Caco-2 (cell line): Measurements from ENCODE around the gene BMX. TPM values are rescaled to one million over a fixed set of nuclear protein-coding genes. Genes with fewer than 3 reads are reported as not detected.
A peak's percentile ranks its signal among the peaks of the same experiment; 100 is the strongest.

Experiments used
- BruUV-seq: library from RNA; stranded (reverse); fragments of 400-500 nt; replicated peaks from 2 replicates; lab custom pipeline; 2021; lab: Mats Ljungman, UMichigan
- CTCF ChIA-PET: fragments of 300-600 bp; sonication (Branson Sonifier 250); formaldehyde crosslinking; loops from one replicate; lab custom pipeline; 2022; ENCODE audit warnings: antibody characterized with exemption; lab: Charles Lee
- POLR2A ChIA-PET: fragments of 300-600 bp; sonication (Branson Sonifier 250); formaldehyde crosslinking; loops from one replicate; lab custom pipeline; 2022; ENCODE audit warnings: antibody characterized with exemption; lab: Charles Lee
- DNase-seq, 2 experiments: peaks; one replicate each; pipeline versions ENCODE4 v3.0.0 to v3.0.0-alpha.2; 2020 to 2022
- H3K27me3 ChIP-seq: replicated peaks from 2 replicates; pipeline ENCODE4 v1.6.0; 2011; ENCODE audit warnings: low read length; ENCODE audit not compliant: control insufficient read depth, insufficient read depth
- H3K36me3 ChIP-seq: 2 replicates; pipeline ENCODE4 v1.5.1; 2011; ENCODE audit warnings: low read length; ENCODE audit not compliant: control insufficient read depth, insufficient read depth
- H3K4me1 ChIP-seq: fragments of 250-450 bp; sonication (Bioruptor Pico); 2 replicates; pipeline ENCODE4 v1.5.1; 2020; ENCODE audit warnings: mild to moderate bottlenecking
- H3K4me3 ChIP-seq: 2 replicates; pipeline ENCODE4 v1.5.1; 2011; ENCODE audit warnings: low read depth, mild to moderate bottlenecking, control low read depth, low read length
- H3K9me3 ChIP-seq: fragments of 250-450 bp; sonication (Bioruptor Pico); 2 replicates; pipeline ENCODE4 v1.5.1; 2020; ENCODE audit warnings: mild to moderate bottlenecking, moderate library complexity
- H3K27ac Mint-ChIP-seq: one replicate; pipeline ENCODE4 v1.8.0; 2022; ENCODE audit warnings: mixed read lengths; ENCODE audit not compliant: unreplicated experiment
- H3K27me3 Mint-ChIP-seq: one replicate; pipeline ENCODE4 v1.8.0; 2022; ENCODE audit warnings: mixed read lengths; ENCODE audit not compliant: insufficient read depth, unreplicated experiment
- H3K36me3 Mint-ChIP-seq: one replicate; pipeline ENCODE4 v1.8.0; 2022; ENCODE audit warnings: mild to moderate bottlenecking, mixed read lengths; ENCODE audit not compliant: insufficient read depth, unreplicated experiment
- H3K4me1 Mint-ChIP-seq: one replicate; pipeline ENCODE4 v1.8.0; 2022; ENCODE audit warnings: low read depth, mixed read lengths; ENCODE audit not compliant: unreplicated experiment
- H3K4me3 Mint-ChIP-seq: one replicate; pipeline ENCODE4 v1.8.0; 2022; ENCODE audit warnings: mild to moderate bottlenecking, moderate library complexity, mixed read lengths; ENCODE audit not compliant: unreplicated experiment
- H3K9me3 Mint-ChIP-seq: one replicate; pipeline ENCODE4 v1.8.0; 2022; ENCODE audit warnings: mixed read lengths; ENCODE audit not compliant: unreplicated experiment
- CTCF ChIP-seq, 2 experiments: fragments of 200-600 bp in 1 of 2; IDR thresholded peaks; 1 replicate in 1 of 2; 2 replicates in 1 of 2; pipeline versions ENCODE4 v1.5.1 to v1.8.0; 2011 to 2022; ENCODE audit warnings: antibody characterized with exemption in 1 of 2, control low read depth in 1 of 2, inconsistent platforms in 1 of 2, low read depth in 1 of 2, low read length in 1 of 2, mild to moderate bottlenecking in 1 of 2, moderate library complexity in 1 of 2; ENCODE audit not compliant: insufficient read depth in 1 of 2, severe bottlenecking in 1 of 2, unreplicated experiment in 1 of 2
- intact Hi-C: fragments of 100-400 bp; cut with micrococcal nuclease; formaldehyde crosslinking; loops from one replicate; pipeline ENCODE4 v1.10.0; 2022; ENCODE audit not compliant: unreplicated experiment
- total RNA-seq: library from RNA; stranded (reverse); gene quantifications from 2 replicates; pipeline ENCODE4 v1.2.3, GENCODE V29; 2022

BMX gene
- total RNA-seq, 1 experiment from 2014 or later = not detected

DNA sequence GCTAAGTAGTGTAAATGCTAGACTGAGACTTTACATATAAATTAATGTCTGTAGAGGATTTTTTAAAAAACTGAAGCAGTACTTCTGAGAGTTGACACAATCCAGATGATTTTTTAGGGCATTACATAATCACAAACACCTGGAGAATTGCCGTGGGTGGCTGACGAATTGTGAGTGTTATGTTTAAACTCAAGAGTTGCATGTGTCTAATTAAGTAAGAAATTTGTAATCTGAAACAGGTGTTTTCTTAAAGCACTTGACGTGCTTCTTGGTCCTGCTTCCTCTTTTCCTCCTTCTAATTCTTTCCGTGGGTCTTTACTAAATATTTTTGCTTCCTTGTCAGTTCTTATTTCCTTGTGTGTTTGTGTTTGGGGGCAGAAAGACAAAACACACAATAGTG, 35.3 kb upstream of the BMX start:
- Mint-ChIP-seq H3K4me3 (no peak overlapping the region), H3K9me3 (no peaks in the 10 kb centered on the region), H3K27me3 (no peaks in the 10 kb centered on the region), H3K4me1 (no peaks in the 10 kb centered on the region), H3K36me3 (no peaks in the 10 kb centered on the region), H3K27ac (no peak overlapping the region)
- POLR2A ChIA-PET = no interaction called here
- Histone ChIP-seq H3K27me3 (no peaks in the 10 kb centered on the region), H3K4me1 (no peaks in the 10 kb centered on the region), H3K36me3 (no peaks in the 10 kb centered on the region), H3K4me3 (no peak overlapping the region), H3K9me3 (no peaks in the 10 kb centered on the region)
- no peak for TF ChIP-seq CTCF (IDR thresholded peaks at IDR 0.05; ENCODE audit: insufficient read depth in 1 of 2, low read depth in 1 of 2, low read length in 1 of 2, severe bottlenecking in 1 of 2, unreplicated experiment in 1 of 2)
- BruUV-seq = no TSS peak
- CTCF ChIA-PET = no interaction called here
- DNase-seq = no peak
- intact Hi-C loops = loop anchor here (10.0 kb wide), 1 partner anchor 81 kb away; the partner anchor contains the start of gene VEGFD

- Histone ChIP-seq H3K4me1 (no peaks in the 10 kb centered on the region), H3K27me3 (no peaks in the 10 kb centered on the region), H3K4me3 (no peak overlapping the region), H3K36me3 (no peaks in the 10 kb centered on the region), H3K9me3 (no peaks in the 10 kb centered on the region)
- Mint-ChIP-seq H3K36me3 (no peaks in the 10 kb centered on the region), H3K4me1 (no peaks in the 10 kb centered on the region), H3K27me3 (no peaks in the 10 kb centered on the region), H3K4me3 (no peak overlapping the region), H3K27ac (no peak overlapping the region), H3K9me3 (no peaks in the 10 kb centered on the region)
- CTCF ChIA-PET = no interaction called here
- peak in 1 of 2 experiments; percentile 20 for TF ChIP-seq CTCF (IDR thresholded peaks at IDR 0.05; ENCODE audit: insufficient read depth in 1 of 2, low read depth in 1 of 2, low read length in 1 of 2, severe bottlenecking in 1 of 2, unreplicated experiment in 1 of 2)
- DNase-seq = peak in 1 of 2 experiments; percentile 4
- no TSS peak for BruUV-seq
- intact Hi-C loops = loop anchor here (10.0 kb wide), 1 partner anchor 81 kb away; the partner anchor contains the start of gene VEGFD
- POLR2A ChIA-PET = no interaction called here
Observed at GRCh38 chrX:15465896-15466651, 34.5 kb upstream of the BMX start.

DNA sequence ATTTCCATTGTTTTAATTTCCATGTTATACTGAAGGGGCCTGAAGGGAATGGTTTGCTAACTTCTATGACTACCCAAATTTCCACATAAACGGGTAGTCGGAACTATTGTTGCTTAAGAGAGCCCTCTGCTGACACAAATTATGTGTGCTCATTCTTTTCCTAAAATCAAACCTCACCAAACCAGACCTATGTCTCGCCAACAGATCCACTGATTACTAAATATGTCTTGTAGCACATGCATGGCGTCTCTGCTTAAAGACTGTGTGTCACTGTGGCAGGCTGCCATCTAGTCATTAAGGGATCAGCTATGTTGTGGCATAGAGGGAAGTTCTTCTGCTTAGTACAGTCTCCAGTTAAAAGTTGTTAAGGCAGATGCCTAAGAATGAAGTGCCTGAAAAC, 32.6 kb upstream of the BMX start:
- Mint-ChIP-seq H3K36me3 (no peaks in the 10 kb centered on the region), H3K4me1 (no peaks in the 10 kb centered on the region), H3K9me3 (no peaks in the 10 kb centered on the region), H3K27me3 (no peaks in the 10 kb centered on the region), H3K4me3 (no peak overlapping the region), H3K27ac (no peak overlapping the region)
- peak; percentile 13 to 34 for TF ChIP-seq CTCF (IDR thresholded peaks at IDR 0.05; ENCODE audit: insufficient read depth in 1 of 2, low read depth in 1 of 2, low read length in 1 of 2, severe bottlenecking in 1 of 2, unreplicated experiment in 1 of 2)
- H3K4me1 ChIP-seq = no peaks in the 10 kb centered on the region
- H3K36me3 ChIP-seq = no peaks in the 10 kb centered on the region
- intact Hi-C loops = loop anchor here (1.0 to 10.0 kb wide), 2 partner anchors 83 to 119 kb away; partner anchors contain the start of gene VEGFD
- peak in 1 of 2 experiments; percentile 1 for DNase-seq
- H3K4me3 ChIP-seq = no peak overlapping the region
- ChIA-PET CTCF (interaction anchor here (0.8 kb wide), 1 partner anchor 119 kb away, joined by 3 read pairs; no protein-coding TSS in a partner anchor), POLR2A (no interaction called here)
- BruUV-seq = no TSS peak
- H3K27me3 ChIP-seq = no peaks in the 10 kb centered on the region
- no peaks in the 10 kb centered on the region for H3K9me3 ChIP-seq
